Gastrocnemius medialis (tissue), 4 donors: ENCODE measurements around the gene COA1. TPM values are rescaled to one million over a fixed set of nuclear protein-coding genes. Genes with fewer than 3 reads are reported as not detected.

Experiments
- ATAC-seq, 2 donors: fragments of 150-250 bp; one replicate each; pipeline ENCODE4 v1.9.1; 2016
- DNase-seq, 2 donors: peaks; one replicate each; pipeline ENCODE4 v3.0.0-alpha.2; 2019
- H3K27ac ChIP-seq, 4 donors: fragments of 200-600 bp; sonication (generic); 1 replicate in 1 of 4; 2 replicates in 3 of 4; pipeline ENCODE4 v1.5.1; 2016 to 2018; ENCODE audit warnings: mild to moderate bottlenecking in 2 of 4, moderate library complexity in 1 of 4
- H3K27me3 ChIP-seq, 3 donors: fragments of 200-600 bp; sonication (generic) in 2 of 3; 1 replicate in 1 of 3; 2 replicates in 2 of 3; pipeline versions ENCODE4 v1.5.1 to v1.6.0; 2016 to 2019; ENCODE audit warnings: mild to moderate bottlenecking in 1 of 3, moderate library complexity in 1 of 3
- H3K36me3 ChIP-seq, 2 donors: fragments of 200-600 bp; sonication (generic) in 1 of 2; one replicate each; pipeline ENCODE4 v1.5.1; 2017 to 2018
- H3K4me1 ChIP-seq, 2 donors: fragments of 200-600 bp; sonication (generic) in 1 of 2; one replicate each; pipeline ENCODE4 v1.5.1; 2016 to 2017; ENCODE audit warnings: mild to moderate bottlenecking in 2 of 2
- H3K4me3 ChIP-seq, 4 donors: fragments of 200-600 bp; sonication (generic) in 3 of 4; 1 replicate in 1 of 4; 2 replicates in 3 of 4; pipeline ENCODE4 v1.5.1; 2016 to 2019; ENCODE audit warnings: mild to moderate bottlenecking in 2 of 4
- H3K9me3 ChIP-seq, 3 donors: fragments of 200-600 bp; sonication (generic) in 2 of 3; 1 replicate in 1 of 3; 2 replicates in 2 of 3; pipeline ENCODE4 v1.5.1; 2016 to 2019
- CTCF ChIP-seq, 5 experiments: fragments of 450-650 bp in 3 of 5; fragments of 200-600 bp in 2 of 5; sonication (generic) in 2 of 5; IDR thresholded peaks in 4 of 5; conservative IDR thresholded peaks in 1 of 5; 1 replicate in 4 of 5; 2 replicates in 1 of 5; pipeline ENCODE4 v1.5.1; 2016 to 2019; ENCODE audit warnings: antibody characterized with exemption in 5 of 5, mild to moderate bottlenecking in 3 of 5, moderate library complexity in 3 of 5
- POLR2A ChIP-seq, 2 donors: fragments of 450-650 bp; IDR thresholded peaks; one replicate each; pipeline ENCODE4 v1.6.1; 2017; ENCODE audit warnings: antibody characterized with exemption in 2 of 2, mild to moderate bottlenecking in 2 of 2, moderate library complexity in 2 of 2
- in situ Hi-C, 4 donors: fragments of 200-750 bp; cut with MboI; loops; one replicate each; pipeline versions ENCODE4 v1.15.0 to v1.8.0; 2017; ENCODE audit warnings: low sequenced_read_pairs in 4 of 4
- intact Hi-C: fragments of 100-400 bp; cut with DNase I; formaldehyde crosslinking; loops from one replicate; pipeline ENCODE4 v1.15.1; 2023; ENCODE audit warnings: low total_unique reads
- total RNA-seq, 4 donors: library from RNA; depleted of rRNA; stranded (reverse); fragments of >200 nt; gene quantifications; one replicate each; pipeline versions ENCODE4 v1.1.0 to v1.2.3, GENCODE V29; 2016

COA1 gene
- total RNA-seq, 4 donors from 2014 or later, result 34.9 to 55.2 (median 49.3) TPM

- intact Hi-C loops (no loop called here), in situ Hi-C loops (no loop called here)
- Histone ChIP-seq H3K4me1 (peaks cover 5 to 7% of the 10 kb centered on the region in 2 donors), H3K27ac (no peak overlapping the region), H3K36me3 (peaks cover 0 to 6% of the 10 kb centered on the region in 2 donors), H3K27me3 (no peaks in the 10 kb centered on the region), H3K9me3 (no peaks in the 10 kb centered on the region), H3K4me3 (no peak overlapping the region)
- ATAC-seq, result no peak
- DNase-seq, result no peak
- TF ChIP-seq CTCF (IDR thresholded peaks at IDR 0.05 in 4 of 5, conservative IDR thresholded peaks at IDR 0.05 in 1 of 5) (no peak), POLR2A (IDR thresholded peaks at IDR 0.05) (no peak)
Measured at GRCh38 chr7:43769791-43770465, 40.6 kb upstream of the COA1 start.

GRCh38 chr7:43769281-43769680, 40.0 kb upstream of the COA1 start:
- Histone ChIP-seq H3K36me3 (peaks cover 0 to 6% of the 10 kb centered on the region in 2 donors), H3K4me3 (no peak overlapping the region), H3K4me1 (peaks cover 11 to 14% of the 10 kb centered on the region in 2 donors), H3K27ac (no peak overlapping the region), H3K9me3 (no peaks in the 10 kb centered on the region), H3K27me3 (no peaks in the 10 kb centered on the region)
- intact Hi-C loops, result no loop called here
- no peak for ATAC-seq
- DNase-seq, result no peak
- in situ Hi-C loops, result no loop called here
- TF ChIP-seq POLR2A (IDR thresholded peaks at IDR 0.05) (no peak), CTCF (IDR thresholded peaks at IDR 0.05 in 4 of 5, conservative IDR thresholded peaks at IDR 0.05 in 1 of 5) (no peak)

DNA sequence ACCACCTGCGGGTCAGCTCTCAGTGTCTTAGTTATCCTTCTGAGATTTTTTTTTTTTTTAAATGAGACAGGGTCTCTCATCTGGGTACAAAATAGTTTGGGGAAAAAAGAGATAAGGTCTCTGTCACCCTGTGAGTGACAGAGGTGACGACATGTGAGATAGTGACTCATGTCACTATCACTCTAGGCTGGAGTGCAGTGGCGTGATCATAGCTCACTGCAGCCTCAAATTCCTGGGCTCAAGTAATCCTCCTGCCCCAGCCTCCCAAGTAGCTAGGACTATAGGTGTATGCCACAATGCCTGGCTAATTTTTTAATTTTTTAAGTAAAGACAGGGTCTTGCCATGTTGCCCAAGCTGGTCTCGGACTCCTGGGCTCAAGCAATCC, 39.6 kb upstream of the COA1 start:
- DNase-seq (no peak), ATAC-seq (no peak)
- intact Hi-C loops (no loop called here), in situ Hi-C loops (no loop called here)
- H3K4me3 ChIP-seq, result no peak overlapping the region
- no peak overlapping the region for H3K27ac ChIP-seq
- peaks cover 15 to 17% of the 10 kb centered on the region in 2 donors for H3K4me1 ChIP-seq
- H3K9me3 ChIP-seq, result no peaks in the 10 kb centered on the region
- H3K27me3 ChIP-seq, result no peaks in the 10 kb centered on the region
- peaks cover 0 to 6% of the 10 kb centered on the region in 2 donors for H3K36me3 ChIP-seq
- TF ChIP-seq POLR2A (IDR thresholded peaks at IDR 0.05) (no peak), CTCF (IDR thresholded peaks at IDR 0.05 in 4 of 5, conservative IDR thresholded peaks at IDR 0.05 in 1 of 5) (no peak)

GRCh38 chr7:43768201-43768886, 39.0 kb upstream of the COA1 start:
- Histone ChIP-seq H3K27ac (no peak overlapping the region), H3K9me3 (no peaks in the 10 kb centered on the region), H3K36me3 (peaks cover 0 to 6% of the 10 kb centered on the region in 2 donors), H3K27me3 (no peaks in the 10 kb centered on the region), H3K4me1 (peaks cover 17 to 18% of the 10 kb centered on the region in 2 donors), H3K4me3 (no peak overlapping the region)
- TF ChIP-seq POLR2A (IDR thresholded peaks at IDR 0.05) (no peak), CTCF (IDR thresholded peaks at IDR 0.05 in 4 of 5, conservative IDR thresholded peaks at IDR 0.05 in 1 of 5) (no peak)
- in situ Hi-C loops (no loop called here), intact Hi-C loops (no loop called here)
- no peak for DNase-seq
- ATAC-seq, result no peak
